NCI-H2107 treated with DMSO at 0.1 percent for 48 hours (cell line): ENCODE data around the gene KLHL3.

Source experiments
- DNase-seq: peaks from one replicate; lab custom pipeline; 2025; ENCODE audit not compliant: unreplicated experiment; lab: John Stamatoyannopoulos, UW

KLHL3 gene

DNA sequence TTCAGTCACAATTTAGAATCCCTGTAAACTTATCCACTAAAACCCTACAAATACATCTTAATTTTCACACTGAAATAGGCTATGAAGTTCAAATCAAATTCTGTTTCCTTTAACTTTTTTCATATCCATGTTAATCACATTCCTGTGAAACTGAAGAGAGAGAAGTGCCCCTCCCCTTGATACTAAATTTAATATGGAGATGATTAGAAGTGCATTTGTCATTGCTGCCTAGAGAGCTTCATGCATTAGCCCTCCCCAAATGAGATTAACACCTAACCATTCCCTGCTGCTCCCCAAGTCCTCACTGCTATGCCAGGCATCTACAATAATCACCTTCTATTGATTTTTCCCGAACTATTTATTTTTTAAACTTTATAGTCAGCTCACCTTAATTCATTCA lies 151.6 kb downstream of the KLHL3 start:
- DNase-seq: no peak

DNA sequence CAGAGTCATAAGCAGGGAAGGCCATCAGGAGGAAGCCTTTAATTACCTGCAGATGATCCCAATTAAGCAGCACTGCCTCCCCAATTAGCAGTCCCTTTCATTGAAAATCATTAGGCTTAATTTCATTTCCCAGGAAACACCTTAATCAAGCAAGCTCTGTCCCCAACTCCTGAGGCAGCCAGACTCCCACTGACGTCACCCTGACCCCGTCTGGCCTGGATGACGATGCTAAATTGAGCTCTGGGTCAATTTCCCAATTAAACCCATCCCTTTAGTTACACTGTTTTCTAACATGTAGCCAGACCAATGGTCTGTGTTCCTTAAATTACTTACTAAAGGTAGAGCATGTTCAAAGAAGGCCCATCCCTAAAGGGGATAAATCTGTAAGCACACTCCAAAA lies 152.8 kb downstream of the KLHL3 start:
- no peak for DNase-seq

DNA sequence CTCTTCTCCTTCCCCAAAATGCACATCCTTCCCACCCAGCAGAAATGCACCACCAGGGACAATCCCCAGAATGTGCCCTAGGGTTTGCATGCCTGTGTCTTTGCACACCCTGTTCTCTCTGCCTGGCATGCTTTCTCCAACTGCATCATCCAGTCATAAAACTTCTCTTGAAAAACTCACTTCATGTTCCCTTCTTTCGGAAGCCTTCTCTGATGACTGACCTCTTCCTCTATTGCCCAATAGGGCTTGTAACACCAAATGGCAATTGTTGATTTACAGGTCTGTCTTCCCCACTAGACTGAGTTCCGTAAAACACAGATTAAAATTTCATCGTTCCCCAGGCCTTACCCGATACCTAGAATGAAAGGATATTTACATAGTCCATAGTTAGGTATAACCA lies 153.7 kb downstream of the KLHL3 start:
- no peak for DNase-seq

DNA sequence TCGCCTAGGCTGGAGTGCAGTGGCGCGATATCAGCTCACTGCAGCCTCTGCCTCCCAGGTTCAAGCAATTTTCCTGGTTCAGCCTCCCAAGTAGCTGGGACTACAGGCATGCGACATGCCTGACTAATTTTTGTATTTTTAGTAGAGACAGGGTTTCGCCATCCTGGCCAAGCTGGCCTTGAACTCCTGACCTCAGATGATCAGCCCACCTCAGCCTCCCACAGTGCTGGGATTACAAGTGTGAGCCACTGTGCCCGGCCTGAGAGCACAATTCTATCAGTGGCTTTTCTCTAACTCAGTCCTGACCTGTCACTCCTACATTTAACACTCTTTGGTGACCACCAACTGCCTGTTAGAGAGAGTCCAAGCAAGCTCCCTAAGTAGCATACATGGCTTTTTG lies 154.1 kb downstream of the KLHL3 start:
- no peak for DNase-seq

DNA sequence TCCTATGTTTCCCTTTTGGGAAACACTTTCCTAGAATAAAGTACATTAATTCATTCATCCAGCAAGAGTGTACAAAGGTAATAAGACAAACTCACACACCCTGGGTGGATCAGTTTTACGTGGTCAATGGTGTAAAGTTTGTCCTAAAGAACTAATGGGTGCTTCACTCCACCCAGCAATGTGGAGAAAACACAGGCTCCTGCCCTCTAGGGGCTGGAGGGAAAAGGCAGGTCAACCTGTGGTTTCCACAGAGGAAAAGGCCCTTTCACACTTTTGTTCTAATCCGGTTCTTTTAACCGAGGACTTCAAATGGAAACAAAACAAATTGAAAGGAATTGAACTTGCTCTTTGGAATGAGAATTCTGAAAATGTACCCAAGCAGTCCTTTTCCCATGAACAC lies 155.9 kb downstream of the KLHL3 start:
- no peak for DNase-seq

DNA sequence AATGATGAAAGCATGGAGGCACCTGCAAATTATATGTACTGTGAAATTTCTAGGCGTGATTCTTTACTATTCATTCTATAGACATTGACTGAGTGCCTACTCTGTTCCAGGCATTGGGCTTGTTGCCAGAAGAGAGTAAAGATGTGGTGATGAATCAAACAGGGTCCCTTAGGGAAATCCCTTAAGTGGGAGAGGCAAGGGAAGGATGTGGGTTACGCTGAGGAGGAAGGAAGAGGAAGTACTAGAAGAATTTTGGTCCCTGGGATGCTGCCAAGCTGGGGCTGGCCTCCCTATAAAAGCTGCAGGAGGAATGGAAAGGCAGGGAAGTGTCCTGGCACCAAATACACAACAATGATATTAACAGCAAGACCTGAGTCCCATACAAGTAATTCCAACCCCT lies 160.0 kb downstream of the KLHL3 start:
- no peak for DNase-seq

DNA sequence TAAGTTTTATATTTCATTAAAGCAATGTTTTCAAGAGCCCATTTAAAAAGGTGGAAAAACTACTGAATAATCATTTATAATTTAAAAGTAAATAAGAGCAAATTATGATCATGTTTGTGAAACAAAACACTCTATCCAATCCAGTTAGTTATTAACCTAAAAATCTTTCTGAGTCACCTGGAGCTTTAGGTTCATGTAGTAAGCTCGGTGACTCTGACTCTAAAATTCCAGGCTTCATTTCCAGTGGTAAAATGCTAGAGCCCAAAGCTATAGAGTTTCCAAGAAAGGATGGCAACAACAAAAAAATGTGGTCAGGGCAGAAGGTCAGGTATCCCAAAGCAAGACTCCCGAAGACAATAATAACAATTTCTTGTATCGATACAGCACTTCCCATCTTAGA lies 160.7 kb downstream of the KLHL3 start:
- DNase-seq: no peak

DNA sequence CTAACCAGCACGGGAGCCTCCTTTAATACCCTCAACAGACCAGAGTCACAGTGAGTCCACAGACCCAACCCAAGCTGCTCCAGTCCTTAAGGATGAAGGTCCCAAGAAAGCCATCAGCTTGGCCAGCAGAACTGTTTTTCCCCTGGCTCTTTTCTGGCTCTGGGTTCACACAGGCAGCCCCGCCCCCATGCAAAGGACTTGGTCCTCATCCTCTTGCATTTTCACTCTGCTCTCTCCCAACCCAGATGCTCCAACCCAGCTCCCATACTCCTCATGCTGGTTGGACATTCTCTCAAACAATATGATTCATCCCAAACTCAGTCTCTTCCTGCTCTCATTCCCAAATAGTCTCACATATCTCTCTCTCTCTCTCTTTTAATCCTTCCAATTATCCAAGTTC lies 162.5 kb downstream of the KLHL3 start:
- no peak for DNase-seq

DNA sequence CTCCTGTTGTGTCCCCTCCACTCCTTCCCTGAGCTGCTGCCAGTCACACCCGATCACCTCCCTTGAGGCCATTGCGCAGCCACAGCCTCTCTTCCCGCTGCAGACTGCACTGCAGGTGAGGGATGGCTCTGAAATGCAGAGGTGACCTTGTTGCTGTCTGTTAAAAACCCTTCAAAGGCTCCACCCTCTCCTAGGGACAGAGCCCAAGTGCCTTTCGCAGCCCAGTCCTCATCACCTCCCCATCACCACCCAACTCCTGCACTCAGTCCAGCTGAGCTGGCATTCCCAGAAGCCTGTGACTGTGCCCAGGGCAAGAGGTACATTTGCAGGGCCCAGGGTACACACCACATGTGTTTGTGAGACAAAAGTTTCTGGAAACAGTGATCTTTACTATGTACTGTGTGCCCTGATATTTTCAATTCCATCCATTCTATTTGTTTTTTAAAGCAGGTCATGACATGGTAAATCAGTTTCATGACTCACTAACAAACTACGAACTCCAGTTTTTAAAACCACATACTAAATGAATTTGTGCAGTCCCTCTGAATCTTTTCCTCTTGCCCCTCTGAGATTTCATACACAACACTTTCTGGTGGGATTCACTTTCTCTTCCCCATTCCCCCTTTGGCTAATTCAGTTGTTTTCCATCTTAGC lies 163.7 kb downstream of the KLHL3 start:
- DNase-seq: no peak

DNA sequence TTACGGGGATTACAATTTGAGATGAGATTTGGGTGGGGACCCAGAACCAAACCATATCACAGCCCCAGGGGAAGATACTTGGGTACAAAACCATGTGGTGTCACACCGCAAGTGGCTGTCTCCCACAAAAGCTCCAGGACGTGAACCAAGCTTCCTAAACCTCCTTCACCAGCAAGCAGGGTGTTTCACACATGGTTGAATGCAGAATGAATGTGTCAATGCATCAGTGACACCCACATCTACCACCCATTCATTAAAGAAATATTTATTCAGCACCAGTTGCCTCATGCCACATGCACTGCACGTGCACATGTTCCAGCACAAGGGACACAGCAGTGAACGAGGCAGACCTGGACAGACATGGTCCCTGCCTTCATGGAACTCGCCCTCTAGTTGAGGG lies 165.8 kb downstream of the KLHL3 start:
- no peak for DNase-seq
